Measurements from ENCODE around the gene SMIM11.

Gene SMIM11

DNA sequence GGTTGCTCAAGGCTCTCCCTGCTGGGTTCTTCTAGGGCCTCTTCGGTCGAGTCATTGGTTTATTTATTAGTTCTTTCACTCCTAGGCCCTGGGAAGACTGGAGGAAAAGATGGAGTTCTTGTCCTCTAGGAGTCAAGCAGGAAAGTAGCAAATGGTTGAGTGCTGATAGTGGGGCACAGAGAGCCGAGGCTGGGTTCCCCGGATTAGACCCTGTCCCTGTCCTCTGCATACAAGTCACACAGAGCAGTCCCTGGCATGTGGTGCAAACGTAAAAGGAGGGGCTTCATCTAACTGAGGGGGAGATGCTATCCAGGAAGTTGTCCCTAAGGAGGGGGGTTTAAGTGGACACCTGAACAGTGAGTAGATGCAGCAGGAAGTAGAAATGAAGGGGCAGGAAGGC is 30.7 kb upstream of the SMIM11 start:
- TF ChIP-seq FOXP2 (optimal IDR thresholded peaks at IDR 0.05; ENCODE audit: borderline replicate concordance, extremely low read depth, extremely low read length, insufficient read depth) (no peak), SIN3A (IDR thresholded peaks at IDR 0.05; ENCODE audit: borderline replicate concordance, insufficient read depth, low read length) (no peak), POLR2AphosphoS5 (IDR thresholded peaks at IDR 0.05; ENCODE audit: low read depth, low read length) (no peak), TAF1 (IDR thresholded peaks at IDR 0.05; ENCODE audit: borderline replicate concordance, insufficient read depth, low read length) (no peak)
- TF ChIP-seq, protein P1, sequence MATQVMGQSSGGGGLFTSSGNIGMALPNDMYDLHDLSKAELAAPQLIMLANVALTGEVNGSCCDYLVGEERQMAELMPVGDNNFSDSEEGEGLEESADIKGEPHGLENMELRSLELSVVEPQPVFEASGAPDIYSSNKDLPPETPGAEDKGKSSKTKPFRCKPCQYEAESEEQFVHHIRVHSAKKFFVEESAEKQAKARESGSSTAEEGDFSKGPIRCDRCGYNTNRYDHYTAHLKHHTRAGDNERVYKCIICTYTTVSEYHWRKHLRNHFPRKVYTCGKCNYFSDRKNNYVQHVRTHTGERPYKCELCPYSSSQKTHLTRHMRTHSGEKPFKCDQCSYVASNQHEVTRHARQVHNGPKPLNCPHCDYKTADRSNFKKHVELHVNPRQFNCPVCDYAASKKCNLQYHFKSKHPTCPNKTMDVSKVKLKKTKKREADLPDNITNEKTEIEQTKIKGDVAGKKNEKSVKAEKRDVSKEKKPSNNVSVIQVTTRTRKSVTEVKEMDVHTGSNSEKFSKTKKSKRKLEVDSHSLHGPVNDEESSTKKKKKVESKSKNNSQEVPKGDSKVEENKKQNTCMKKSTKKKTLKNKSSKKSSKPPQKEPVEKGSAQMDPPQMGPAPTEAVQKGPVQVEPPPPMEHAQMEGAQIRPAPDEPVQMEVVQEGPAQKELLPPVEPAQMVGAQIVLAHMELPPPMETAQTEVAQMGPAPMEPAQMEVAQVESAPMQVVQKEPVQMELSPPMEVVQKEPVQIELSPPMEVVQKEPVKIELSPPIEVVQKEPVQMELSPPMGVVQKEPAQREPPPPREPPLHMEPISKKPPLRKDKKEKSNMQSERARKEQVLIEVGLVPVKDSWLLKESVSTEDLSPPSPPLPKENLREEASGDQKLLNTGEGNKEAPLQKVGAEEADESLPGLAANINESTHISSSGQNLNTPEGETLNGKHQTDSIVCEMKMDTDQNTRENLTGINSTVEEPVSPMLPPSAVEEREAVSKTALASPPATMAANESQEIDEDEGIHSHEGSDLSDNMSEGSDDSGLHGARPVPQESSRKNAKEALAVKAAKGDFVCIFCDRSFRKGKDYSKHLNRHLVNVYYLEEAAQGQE (IDR thresholded peaks at IDR 0.05; ENCODE audit: insufficient read depth in 1 of 2, low read depth in 2 of 2, low read length in 2 of 2), result no peak

- no peak for TF ChIP-seq FOXP2 (optimal IDR thresholded peaks at IDR 0.05; ENCODE audit: borderline replicate concordance, extremely low read depth, extremely low read length, insufficient read depth)
- TF ChIP-seq TAF1 (IDR thresholded peaks at IDR 0.05; ENCODE audit: borderline replicate concordance, insufficient read depth, low read length), result no peak
- TF ChIP-seq, protein P1 (IDR thresholded peaks at IDR 0.05; ENCODE audit: insufficient read depth in 1 of 2, low read depth in 2 of 2, low read length in 2 of 2), result no peak
- no peak for TF ChIP-seq SIN3A (IDR thresholded peaks at IDR 0.05; ENCODE audit: borderline replicate concordance, insufficient read depth, low read length)
- TF ChIP-seq POLR2AphosphoS5 (IDR thresholded peaks at IDR 0.05; ENCODE audit: low read depth, low read length), result no peak
Measured at GRCh38 chr21:34345091-34345871, 30.0 kb upstream of the SMIM11 start.

DNA sequence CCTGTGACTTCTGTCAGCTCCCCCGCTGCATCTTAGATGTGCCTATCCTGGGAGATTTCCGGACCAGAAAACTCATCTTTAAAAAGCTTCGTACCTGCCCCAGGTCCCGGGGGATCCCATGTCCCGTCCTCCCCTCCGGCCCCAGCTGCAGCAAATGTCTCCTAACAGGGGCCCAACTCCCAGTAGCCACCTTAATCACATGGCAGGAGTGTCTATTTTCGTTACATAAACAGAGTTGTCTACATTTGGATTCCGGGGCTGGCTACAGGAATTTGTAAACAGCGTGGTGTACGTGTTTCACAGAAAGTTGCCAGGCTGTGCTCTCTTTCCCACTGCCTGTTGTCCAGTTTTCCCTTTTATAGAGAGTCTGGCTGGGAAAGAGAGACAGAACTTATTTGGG is 29.4 kb upstream of the SMIM11 start:
- no peak for TF ChIP-seq FOXP2 (optimal IDR thresholded peaks at IDR 0.05; ENCODE audit: borderline replicate concordance, extremely low read depth, extremely low read length, insufficient read depth)
- no peak for TF ChIP-seq TAF1 (IDR thresholded peaks at IDR 0.05; ENCODE audit: borderline replicate concordance, insufficient read depth, low read length)
- no peak for TF ChIP-seq POLR2AphosphoS5 (IDR thresholded peaks at IDR 0.05; ENCODE audit: low read depth, low read length)
- TF ChIP-seq SIN3A (IDR thresholded peaks at IDR 0.05; ENCODE audit: borderline replicate concordance, insufficient read depth, low read length), result no peak
- TF ChIP-seq, protein P1 (IDR thresholded peaks at IDR 0.05; ENCODE audit: insufficient read depth in 1 of 2, low read depth in 2 of 2, low read length in 2 of 2), result no peak

GRCh38 chr21:34348890-34349519 is 26.3 kb upstream of the SMIM11 start:
- TF ChIP-seq SIN3A (IDR thresholded peaks at IDR 0.05; ENCODE audit: borderline replicate concordance, insufficient read depth, low read length) (no peak), POLR2AphosphoS5 (IDR thresholded peaks at IDR 0.05; ENCODE audit: low read depth, low read length) (no peak), TAF1 (IDR thresholded peaks at IDR 0.05; ENCODE audit: borderline replicate concordance, insufficient read depth, low read length) (no peak), FOXP2 (optimal IDR thresholded peaks at IDR 0.05; ENCODE audit: borderline replicate concordance, extremely low read depth, extremely low read length, insufficient read depth) (no peak)
- TF ChIP-seq, protein P1 (IDR thresholded peaks at IDR 0.05; ENCODE audit: insufficient read depth in 1 of 2, low read depth in 2 of 2, low read length in 2 of 2), result no peak
